ENCODE measurements around the gene TIMM13. TPM values are rescaled to one million over a fixed set of nuclear protein-coding genes. Genes with fewer than 3 reads are reported as not detected.

The TIMM13 gene
- total RNA-seq, 1 donor from 2014 or later = 22.3 TPM

DNA sequence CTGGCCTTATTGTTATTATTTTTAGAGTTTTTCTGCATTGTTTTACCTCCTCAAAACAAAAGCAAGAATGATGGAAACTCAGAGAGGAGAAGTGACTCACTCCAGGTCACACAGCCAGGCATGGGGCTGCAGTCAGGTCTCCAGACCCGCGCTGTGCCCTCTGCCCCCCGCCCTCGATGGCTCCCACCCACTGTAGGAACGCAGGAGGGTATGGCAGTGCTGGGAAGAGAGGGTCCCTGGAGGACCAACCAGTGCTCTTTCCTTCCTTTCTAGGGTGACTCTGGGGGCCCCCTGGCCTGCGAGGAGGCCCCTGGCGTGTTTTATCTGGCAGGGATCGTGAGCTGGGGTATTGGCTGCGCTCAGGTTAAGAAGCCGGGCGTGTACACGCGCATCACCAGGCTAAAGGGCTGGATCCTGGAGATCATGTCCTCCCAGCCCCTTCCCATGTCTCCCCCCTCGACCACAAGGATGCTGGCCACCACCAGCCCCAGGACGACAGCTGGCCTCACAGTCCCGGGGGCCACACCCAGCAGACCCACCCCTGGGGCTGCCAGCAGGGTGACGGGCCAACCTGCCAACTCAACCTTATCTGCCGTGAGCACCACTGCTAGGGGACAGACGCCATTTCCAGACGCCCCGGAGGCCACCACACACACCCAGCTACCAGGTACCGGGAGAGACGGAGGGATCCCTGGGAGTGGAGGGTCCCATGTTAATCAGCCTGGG, 5.6 kb downstream of the TIMM13 start:
- no peak overlapping the region for H3K27ac Mint-ChIP-seq
- no peak overlapping the region for H3K4me3 Mint-ChIP-seq
- peaks cover 37% of the 10 kb centered on the region for H4K20me1 ChIP-seq (ENCODE audit: low read depth)
- H3K9me3 ChIP-seq (ENCODE audit: low read depth) = no peaks in the 10 kb centered on the region
- H3F3A ChIP-seq (ENCODE audit: low read depth) = peaks cover 12% of the 10 kb centered on the region
- no peak overlapping the region for H2AFZ ChIP-seq (replicated peaks)
- peaks cover 12% of the 10 kb centered on the region for H3K27me3 Mint-ChIP-seq (ENCODE audit: insufficient read depth, low read depth)
- H3K4me3 ChIP-seq = no peak overlapping the region
- H3K4me1 Mint-ChIP-seq = peaks cover 5% of the 10 kb centered on the region
- no peaks in the 10 kb centered on the region for H3K36me3 Mint-ChIP-seq
- H3K9ac ChIP-seq = no peak overlapping the region
- no peaks in the 10 kb centered on the region for H3K9me3 Mint-ChIP-seq
- DNase-seq (ENCODE audit: low spot score) = no peak
- no peaks in the 10 kb centered on the region for H3K36me3 ChIP-seq
- TF ChIP-seq EZH2phosphoT487 (IDR thresholded peaks at IDR 0.05) (no peak), EZH2 (IDR thresholded peaks at IDR 0.05) (no peak)
- TF ChIP-seq, protein P1, sequence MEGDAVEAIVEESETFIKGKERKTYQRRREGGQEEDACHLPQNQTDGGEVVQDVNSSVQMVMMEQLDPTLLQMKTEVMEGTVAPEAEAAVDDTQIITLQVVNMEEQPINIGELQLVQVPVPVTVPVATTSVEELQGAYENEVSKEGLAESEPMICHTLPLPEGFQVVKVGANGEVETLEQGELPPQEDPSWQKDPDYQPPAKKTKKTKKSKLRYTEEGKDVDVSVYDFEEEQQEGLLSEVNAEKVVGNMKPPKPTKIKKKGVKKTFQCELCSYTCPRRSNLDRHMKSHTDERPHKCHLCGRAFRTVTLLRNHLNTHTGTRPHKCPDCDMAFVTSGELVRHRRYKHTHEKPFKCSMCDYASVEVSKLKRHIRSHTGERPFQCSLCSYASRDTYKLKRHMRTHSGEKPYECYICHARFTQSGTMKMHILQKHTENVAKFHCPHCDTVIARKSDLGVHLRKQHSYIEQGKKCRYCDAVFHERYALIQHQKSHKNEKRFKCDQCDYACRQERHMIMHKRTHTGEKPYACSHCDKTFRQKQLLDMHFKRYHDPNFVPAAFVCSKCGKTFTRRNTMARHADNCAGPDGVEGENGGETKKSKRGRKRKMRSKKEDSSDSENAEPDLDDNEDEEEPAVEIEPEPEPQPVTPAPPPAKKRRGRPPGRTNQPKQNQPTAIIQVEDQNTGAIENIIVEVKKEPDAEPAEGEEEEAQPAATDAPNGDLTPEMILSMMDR (IDR thresholded peaks at IDR 0.05) = no peak
- no peaks in the 10 kb centered on the region for H3K27me3 ChIP-seq
- H3K4me1 ChIP-seq = peaks cover 10% of the 10 kb centered on the region
- peaks cover 20% of the 10 kb centered on the region for H3K79me2 ChIP-seq (ENCODE audit: low read depth)
- H3K27ac ChIP-seq = no peak overlapping the region
- no peak overlapping the region for H3K4me2 ChIP-seq

DNA sequence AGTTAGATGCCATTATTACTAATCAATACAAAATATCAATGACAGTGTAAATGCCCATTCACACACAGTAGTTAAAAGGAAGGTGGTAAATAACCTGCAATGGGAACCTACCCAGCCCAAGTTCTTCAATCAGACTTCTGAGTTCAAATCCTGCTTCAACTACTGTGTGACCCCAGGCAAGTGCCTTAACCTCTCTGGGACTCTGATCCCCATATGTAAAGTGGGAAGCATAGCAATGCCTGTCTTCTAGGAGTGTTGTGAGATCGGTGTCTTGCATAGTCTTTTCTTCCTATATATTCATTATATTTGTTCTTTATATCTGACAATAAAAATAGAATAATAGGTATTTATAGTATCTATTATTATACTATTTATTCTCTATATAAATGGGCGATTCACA, 6.9 kb downstream of the TIMM13 start:
- Mint-ChIP-seq H3K36me3 (no peaks in the 10 kb centered on the region), H3K4me3 (no peak overlapping the region), H3K4me1 (no peaks in the 10 kb centered on the region), H3K27ac (no peak overlapping the region), H3K9me3 (no peaks in the 10 kb centered on the region), H3K27me3 (ENCODE audit: insufficient read depth, low read depth) (peaks cover 4% of the 10 kb centered on the region)
- Histone ChIP-seq H3K4me3 (no peak overlapping the region), H3K9me3 (ENCODE audit: low read depth) (no peaks in the 10 kb centered on the region), H3K36me3 (no peaks in the 10 kb centered on the region), H3F3A (ENCODE audit: low read depth) (peaks cover under 1% of the 10 kb centered on the region), H3K9ac (no peak overlapping the region), H3K27ac (no peak overlapping the region), H3K27me3 (no peaks in the 10 kb centered on the region), H2AFZ (replicated peaks) (no peak overlapping the region), H4K20me1 (ENCODE audit: low read depth) (peaks cover 24% of the 10 kb centered on the region), H3K79me2 (ENCODE audit: low read depth) (peaks cover 7% of the 10 kb centered on the region), H3K4me1 (peaks cover 2% of the 10 kb centered on the region), H3K4me2 (no peak overlapping the region)
- TF ChIP-seq EZH2phosphoT487 (IDR thresholded peaks at IDR 0.05) (no peak), EZH2 (IDR thresholded peaks at IDR 0.05) (no peak)
- TF ChIP-seq, protein P1 (IDR thresholded peaks at IDR 0.05) = no peak
- no peak for DNase-seq (ENCODE audit: low spot score)

DNA sequence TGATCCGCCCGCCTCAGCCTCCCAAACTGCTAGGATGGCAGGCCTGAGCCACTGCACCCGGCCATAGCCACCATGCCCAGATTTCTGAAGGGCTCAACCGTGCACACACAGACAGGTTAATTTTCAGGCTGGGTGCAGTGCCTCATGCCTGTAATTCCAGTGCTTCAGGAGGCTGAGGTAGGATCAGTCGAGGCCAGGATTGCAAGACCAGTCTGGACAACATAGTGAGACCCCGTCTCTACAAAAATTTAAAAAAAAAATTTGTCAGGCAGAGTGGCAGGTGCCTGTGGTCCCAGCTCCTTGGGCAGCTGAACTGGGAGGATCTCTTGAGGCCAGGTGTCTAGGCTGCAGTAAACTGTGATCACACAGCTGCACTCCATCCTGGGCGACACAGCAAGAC, 7.6 kb downstream of the TIMM13 start:
- no peaks in the 10 kb centered on the region for H3K4me1 ChIP-seq
- H3K27me3 ChIP-seq = no peaks in the 10 kb centered on the region
- H3K4me3 ChIP-seq = no peak overlapping the region
- DNase-seq (ENCODE audit: low spot score) = no peak
- no peaks in the 10 kb centered on the region for H3K36me3 Mint-ChIP-seq
- H3K4me1 Mint-ChIP-seq = no peaks in the 10 kb centered on the region
- H3K9me3 ChIP-seq (ENCODE audit: low read depth) = no peaks in the 10 kb centered on the region
- peaks cover 4% of the 10 kb centered on the region for H3K27me3 Mint-ChIP-seq (ENCODE audit: insufficient read depth, low read depth)
- H4K20me1 ChIP-seq (ENCODE audit: low read depth) = peaks cover 18% of the 10 kb centered on the region
- no peak overlapping the region for H3K9ac ChIP-seq
- H2AFZ ChIP-seq (replicated peaks) = no peak overlapping the region
- no peak overlapping the region for H3K27ac Mint-ChIP-seq
- H3K9me3 Mint-ChIP-seq = no peaks in the 10 kb centered on the region
- no peak overlapping the region for H3K4me3 Mint-ChIP-seq
- H3K27ac ChIP-seq = no peak overlapping the region
- TF ChIP-seq EZH2 (IDR thresholded peaks at IDR 0.05) = no peak
- TF ChIP-seq EZH2phosphoT487 (IDR thresholded peaks at IDR 0.05) = no peak
- TF ChIP-seq, protein P1 (IDR thresholded peaks at IDR 0.05) = no peak
- no peak overlapping the region for H3K4me2 ChIP-seq
- H3K79me2 ChIP-seq (ENCODE audit: low read depth) = peaks cover 5% of the 10 kb centered on the region
- H3F3A ChIP-seq (ENCODE audit: low read depth) = no peaks in the 10 kb centered on the region
- H3K36me3 ChIP-seq = no peaks in the 10 kb centered on the region
